Renal pelvis (tissue), 12 donors: ENCODE results near the gene NKX6-1. TPM values are rescaled to one million over a fixed set of nuclear protein-coding genes. Genes with fewer than 3 reads are reported as not detected.
A peak's percentile ranks its signal among the peaks of the same experiment; 100 is the strongest.

Source experiments
- DNase-seq: peaks from one replicate; pipeline ENCODE4 v3.0.0-alpha.2; 2013
- long read RNA-seq, 16 experiments: transcript quantifications; one replicate each; lab custom pipeline, GENCODE V29; 2026
- polyA plus RNA-seq, 3 donors: library from polyadenylated mRNA; unstranded; fragments of 120-200 nt; gene quantifications; one replicate each; pipeline ENCODE4 v1.2.1, GENCODE V29; 2013; ENCODE audit not compliant: insufficient read length in 3 of 3

NKX6-1 gene
- under 1 TPM in 2 of 3 donors, not detected in 1; 0.06 to 0.09 TPM for polyA plus RNA-seq
- long read RNA-seq, donor 1: 0 reads
- long read RNA-seq, donor 2: 0 reads
- long read RNA-seq, donor 3: 0 reads
- long read RNA-seq, donor 4: 0 reads
- long read RNA-seq, donor 5: 0 reads
- long read RNA-seq, donor 6, partial matches to known transcripts: 18 of 18 reads
- long read RNA-seq, donor 6, other reads (novel, unspliced or antisense): 0 of 18 reads
- long read RNA-seq, donor 7: 0 reads
- long read RNA-seq, donor 8: 0 reads
- long read RNA-seq, donor 9: 0 reads
- long read RNA-seq, donor 10: 0 reads
- long read RNA-seq, donor 11: 0 reads
- long read RNA-seq, donor 12: 0 reads
- long read RNA-seq, donor 13: 0 reads
- long read RNA-seq, donor 14: 0 reads
- long read RNA-seq, donor 15, partial matches to known transcripts: 0 of 2 reads
- long read RNA-seq, donor 15, other reads (novel, unspliced or antisense): 0 of 2 reads
- long read RNA-seq, donor 16: 0 reads

- peak; percentile 71 for DNase-seq
These were observed at the start of gene NKX6-1 for GRCh38 chr4:84498935-84499623. TSS of gene NKX6-1 (minus strand) at chr4:84499292. CDS start at chr4:84498228, 1,064 bp downstream.

GRCh38 chr4:84547211-84547610 is 48.1 kb upstream of the NKX6-1 start:
- no peak for DNase-seq

- no peak for DNase-seq
These were observed 46.0 kb upstream of the NKX6-1 start for GRCh38 chr4:84545093-84545492.

- no peak for DNase-seq
These were observed 36.8 kb upstream of the NKX6-1 start for GRCh38 chr4:84535901-84536300.

GRCh38 chr4:84531689-84532088 is 32.6 kb upstream of the NKX6-1 start:
- no peak for DNase-seq

- DNase-seq: no peak
These were observed 31.8 kb upstream of the NKX6-1 start for GRCh38 chr4:84530871-84531270.

- DNase-seq: no peak
These were observed 31.4 kb upstream of the NKX6-1 start for GRCh38 chr4:84530454-84530853.

- peak; percentile 12 for DNase-seq
These were observed 30.2 kb upstream of the NKX6-1 start for GRCh38 chr4:84529169-84529751.

GRCh38 chr4:84527391-84527790 is 28.3 kb upstream of the NKX6-1 start:
- DNase-seq: no peak

- DNase-seq: no peak
These were observed 16.0 kb upstream of the NKX6-1 start for GRCh38 chr4:84515075-84515474.

- DNase-seq: no peak
These were observed 13.2 kb upstream of the NKX6-1 start for GRCh38 chr4:84512277-84512676.

- DNase-seq: no peak
These were observed 12.6 kb upstream of the NKX6-1 start for GRCh38 chr4:84511703-84512102.

- no peak for DNase-seq
These were observed 8.8 kb upstream of the NKX6-1 start for GRCh38 chr4:84507941-84508340.

- DNase-seq: no peak
These were observed 5.7 kb upstream of the NKX6-1 start for GRCh38 chr4:84504821-84505220.

- DNase-seq: peak; percentile 82
These were observed 4.7 kb upstream of the NKX6-1 start for GRCh38 chr4:84503495-84504437.

- DNase-seq: no peak
These were observed 3.9 kb upstream of the NKX6-1 start for GRCh38 chr4:84502955-84503373.

- DNase-seq: no peak
These were observed 3.4 kb upstream of the NKX6-1 start for GRCh38 chr4:84502333-84502954.

GRCh38 chr4:84501721-84502267 is 2.7 kb upstream of the NKX6-1 start:
- DNase-seq: no peak

- no peak for DNase-seq
These were observed 2.1 kb upstream of the NKX6-1 start for GRCh38 chr4:84501202-84501503.

- DNase-seq: no peak
These were observed 1.5 kb upstream of the NKX6-1 start for GRCh38 chr4:84500386-84501201.
